Stimulated activated CD8-positive, alpha-beta memory T cell treated with anti-CD3 and anti-CD28 coated beads, Interleukin-15, amount 100 ng/mL, for 1 hour (primary cell): ENCODE measurements around the gene AKAP7.
"Not testable (repeated sequence)": the region's sequence is repeated elsewhere in the genome, so short reads cannot be mapped to it uniquely, and the experiment has no call there.

Experiments
- DNase-seq: peaks from one replicate; pipeline ENCODE4 v3.0.0-alpha.2; 2020; ENCODE audit warnings: low read depth

The AKAP7 gene

DNA sequence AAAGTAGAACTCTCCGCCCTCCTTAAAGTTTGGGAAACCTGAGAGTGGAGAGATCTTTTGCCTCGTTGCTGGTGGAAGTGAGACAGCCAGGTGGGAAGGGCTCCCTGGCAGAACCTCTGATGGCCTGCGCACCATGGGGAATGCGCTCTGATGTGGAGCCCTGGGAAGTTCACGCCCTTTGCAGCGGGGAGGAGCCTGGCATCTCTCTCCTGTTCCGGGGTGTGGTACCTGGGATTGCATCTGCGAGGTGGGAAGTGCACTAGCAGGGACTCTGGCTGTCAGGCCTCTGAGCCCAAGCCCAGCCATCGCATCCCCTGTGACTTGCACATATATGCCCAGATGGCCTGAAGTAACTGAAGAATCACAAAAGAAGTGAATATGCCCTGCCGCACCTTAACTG is 159.8 kb downstream of the AKAP7 start:
- DNase-seq: no peak

DNA sequence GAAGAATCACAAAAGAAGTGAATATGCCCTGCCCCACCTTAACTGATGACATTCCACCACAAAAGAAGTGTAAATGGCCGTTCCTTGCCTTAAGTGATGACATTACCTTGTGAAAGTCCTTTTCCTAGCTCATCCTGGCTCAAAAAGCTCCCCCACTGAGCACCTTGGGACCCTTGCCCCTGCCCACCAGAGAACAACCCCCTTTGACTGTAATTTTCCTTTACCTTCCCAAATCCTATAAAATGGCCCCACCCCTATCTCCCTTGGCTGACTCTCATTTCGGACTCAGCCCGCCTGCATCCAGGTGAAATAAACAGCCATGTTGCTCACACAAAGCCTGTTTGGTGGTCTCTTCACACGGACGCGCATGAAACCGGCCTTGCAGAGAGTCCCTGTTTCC is 165.6 kb downstream of the AKAP7 start:
- DNase-seq: not testable (repeated sequence)

GRCh38 chr6:131303338-131303930 is 168.2 kb downstream of the AKAP7 start:
- DNase-seq: no peak

DNA sequence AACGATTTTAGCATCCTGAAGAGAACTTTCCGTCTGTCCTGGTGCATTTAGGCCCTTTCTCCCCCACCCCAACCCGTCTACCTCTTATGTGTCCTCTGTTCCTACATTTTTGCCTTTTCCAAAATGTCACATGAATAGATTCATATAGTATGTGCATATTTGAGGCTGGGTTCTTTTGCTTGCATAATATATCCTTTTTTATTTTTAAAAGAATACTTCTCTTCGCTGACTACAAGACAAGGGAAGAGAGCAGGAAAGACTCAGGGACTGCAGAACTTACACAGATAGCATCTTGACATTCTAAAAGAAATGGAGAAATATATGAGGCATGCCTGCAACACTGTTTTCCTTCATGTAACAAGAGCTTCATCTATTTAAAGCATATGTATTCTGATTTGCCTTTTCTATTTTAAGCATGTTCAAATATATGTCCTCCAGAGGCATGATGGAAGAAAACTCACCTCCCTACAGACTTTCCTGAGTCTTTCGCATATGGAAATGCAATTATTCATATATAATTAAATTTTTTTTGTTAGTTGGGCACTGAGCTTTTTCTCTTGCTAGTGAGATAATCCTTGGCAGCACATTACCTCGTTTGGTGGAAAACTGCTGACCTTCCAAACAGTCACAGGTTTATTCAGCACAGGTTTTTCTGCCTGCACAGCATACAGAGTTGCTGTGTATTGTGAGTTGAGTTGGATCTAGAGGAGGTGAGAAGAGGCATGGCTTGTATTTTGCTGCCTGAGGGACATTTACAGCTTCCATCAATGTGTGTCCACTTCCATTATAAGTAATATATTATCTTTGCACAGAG is 170.0 kb downstream of the AKAP7 start:
- no peak for DNase-seq

DNA sequence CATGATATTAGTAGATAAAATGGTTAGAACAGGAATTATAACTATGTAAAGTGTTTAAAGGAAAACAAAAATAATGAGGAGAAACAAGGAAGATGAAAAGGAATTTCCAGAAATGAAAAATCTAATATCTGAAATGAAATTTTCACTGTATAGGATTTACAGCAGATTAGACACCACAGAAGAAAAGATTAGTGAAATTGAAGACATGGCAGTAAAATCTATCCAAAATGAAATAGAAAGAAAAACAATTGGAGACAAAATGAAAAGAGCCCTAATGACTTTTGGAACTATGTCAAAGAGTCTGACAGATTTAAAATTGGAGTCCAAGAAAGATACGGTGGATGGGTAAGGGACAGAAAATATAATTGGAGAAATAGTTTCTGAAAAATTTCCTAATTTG is 174.2 kb downstream of the AKAP7 start:
- no peak for DNase-seq

- DNase-seq: no peak
These were observed 179.6 kb downstream of the AKAP7 start for GRCh38 chr6:131314838-131315237.

- no peak for DNase-seq
These were observed 181.4 kb downstream of the AKAP7 start for GRCh38 chr6:131316654-131317053.

DNA sequence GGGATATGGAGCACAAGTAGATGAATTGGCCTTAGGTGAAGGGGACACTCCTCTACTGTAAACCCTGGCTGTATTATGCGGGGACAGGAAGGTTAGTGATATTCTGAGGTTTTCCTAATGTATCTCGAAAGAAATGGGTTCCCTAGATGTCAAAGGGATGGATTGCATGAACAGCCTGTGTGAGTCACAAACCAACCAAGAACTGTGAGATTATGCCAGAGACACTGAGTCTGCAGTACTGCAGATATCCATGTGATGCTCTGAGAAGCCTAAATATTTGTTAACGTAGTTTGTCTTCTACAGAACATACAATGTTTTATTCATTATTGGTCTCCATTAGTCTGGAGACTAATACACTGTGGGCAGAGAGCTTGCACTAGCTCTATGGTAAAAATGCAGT is 182.2 kb downstream of the AKAP7 start:
- no peak for DNase-seq

DNA sequence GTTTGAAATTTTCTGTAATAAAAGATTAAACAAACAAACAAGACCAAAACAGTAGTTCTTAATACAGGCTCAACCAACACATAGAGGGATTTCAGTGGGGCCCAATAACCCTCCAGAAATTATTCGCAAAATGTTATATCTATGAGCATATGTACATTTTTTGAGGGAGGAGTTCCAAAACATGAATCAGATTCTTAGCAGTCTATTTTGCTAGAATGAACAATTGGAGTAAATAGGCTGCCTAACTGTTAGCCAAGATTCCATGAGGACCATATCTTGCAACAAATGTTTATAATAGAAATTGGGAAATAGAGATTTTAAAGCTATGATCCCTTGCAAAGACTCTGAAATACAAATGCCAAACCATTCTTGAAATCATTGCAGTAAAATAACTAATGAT is 186.3 kb downstream of the AKAP7 start:
- no peak for DNase-seq

DNA sequence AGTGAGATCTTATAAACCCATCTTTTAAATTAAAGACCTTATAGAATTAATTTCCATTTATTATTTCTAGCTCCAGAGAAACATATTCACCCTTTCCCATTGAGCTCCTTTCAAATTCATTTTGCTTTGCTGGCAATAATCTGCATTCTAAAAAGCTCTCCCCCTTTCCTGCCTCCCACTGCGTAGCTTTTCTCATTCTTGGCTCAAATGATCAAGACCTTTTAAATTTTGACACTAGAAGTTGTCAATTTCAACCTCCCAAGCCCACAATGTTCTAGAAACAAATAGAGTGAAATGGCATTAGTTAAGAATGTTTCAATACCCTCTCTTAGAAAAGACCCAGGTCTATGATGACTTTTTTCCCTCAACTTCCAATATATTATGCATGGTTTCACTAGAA is 186.9 kb downstream of the AKAP7 start:
- no peak for DNase-seq

DNA sequence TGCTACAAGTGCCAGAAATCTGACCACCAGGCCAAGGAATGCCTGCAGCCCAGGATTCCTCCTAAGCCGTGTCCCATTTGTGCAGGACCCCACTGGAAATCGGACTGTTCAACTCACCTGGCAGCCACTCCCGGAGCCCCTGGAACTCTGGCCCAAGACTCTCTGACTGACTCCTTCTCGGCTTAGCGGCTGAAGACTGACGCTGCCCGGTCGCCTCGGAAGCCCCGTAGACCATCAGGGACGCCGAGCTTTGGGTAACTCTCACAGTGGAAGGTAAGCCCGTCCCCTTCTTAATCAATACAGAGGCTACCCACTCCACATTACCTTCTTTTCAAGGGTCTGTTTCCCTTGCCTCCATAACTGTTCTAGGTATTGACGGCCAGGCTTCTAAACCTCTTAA is 190.4 kb downstream of the AKAP7 start:
- DNase-seq: not testable (repeated sequence)

DNA sequence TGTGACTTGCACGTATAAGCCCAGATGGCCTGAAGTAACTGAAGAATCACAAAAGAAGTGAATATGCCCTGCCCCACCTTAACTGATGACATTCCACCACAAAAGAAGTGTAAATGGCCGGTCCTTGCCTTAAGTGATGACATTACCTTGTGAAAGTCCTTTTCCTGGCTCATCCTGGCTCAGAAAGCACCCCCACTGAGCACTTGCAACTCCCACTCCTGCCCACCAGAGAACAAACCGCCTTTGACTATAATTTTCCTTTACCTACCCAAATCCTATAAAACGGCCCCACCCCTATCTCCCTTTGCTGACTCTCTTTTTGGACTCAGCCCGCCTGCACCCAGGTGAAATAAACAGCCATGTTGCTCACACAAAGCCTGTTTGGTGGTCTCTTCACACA is 193.5 kb downstream of the AKAP7 start:
- DNase-seq: not testable (repeated sequence)

- DNase-seq: no peak
These were observed 195.9 kb downstream of the AKAP7 start for GRCh38 chr6:131331151-131331550.

GRCh38 chr6:131331873-131332781 is 196.9 kb downstream of the AKAP7 start:
- DNase-seq: no peak
